Measurements from ENCODE around the gene SPATA9.

Gene SPATA9

DNA sequence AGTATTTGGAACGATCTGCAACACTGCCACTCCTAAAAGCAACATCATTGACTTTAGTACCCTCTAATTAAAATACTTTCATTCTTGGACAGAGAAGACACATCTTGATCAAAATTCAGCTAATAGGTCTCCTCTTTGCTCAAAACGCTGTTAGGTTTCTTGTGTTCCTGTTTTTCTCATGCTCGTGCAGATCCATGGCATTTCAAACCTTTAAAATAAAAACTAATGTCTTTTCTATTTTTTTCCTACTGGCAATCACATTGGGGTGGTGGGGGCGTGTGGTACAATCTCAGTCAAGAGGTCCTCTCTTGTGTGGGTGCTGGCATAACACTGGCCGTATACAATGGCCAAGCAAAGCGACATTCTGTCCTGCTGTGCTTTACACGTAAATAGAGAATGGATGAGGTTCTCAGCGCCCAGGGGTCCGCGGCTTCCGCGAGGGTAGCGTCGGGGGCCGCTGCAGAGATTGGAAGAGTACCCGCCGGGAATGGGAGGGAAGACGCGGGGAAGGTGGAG lies 63.2 kb downstream of the SPATA9 start:
- no peak for DNase-seq (ENCODE audit: low spot score)

- no peak for DNase-seq (ENCODE audit: low spot score)
Measured at GRCh38 chr5:95619096-95619495, 63.7 kb downstream of the SPATA9 start.

GRCh38 chr5:95617057-95617456 lies 65.7 kb downstream of the SPATA9 start:
- DNase-seq (ENCODE audit: low spot score): no peak

DNA sequence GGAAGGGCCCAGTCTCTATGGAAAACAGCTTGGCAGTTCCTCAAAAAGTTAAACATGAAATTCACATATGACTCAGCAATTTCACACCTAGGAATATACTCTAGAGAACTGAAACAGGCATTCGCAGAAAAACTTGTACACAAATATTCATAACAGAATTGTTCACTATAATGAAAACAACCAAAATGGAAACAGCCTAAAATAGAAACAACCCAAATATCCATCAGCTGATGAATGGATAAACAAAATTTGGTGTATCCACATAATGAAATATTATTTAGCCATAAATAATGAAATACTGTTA lies 67.7 kb downstream of the SPATA9 start:
- no peak for DNase-seq (ENCODE audit: low spot score)

DNA sequence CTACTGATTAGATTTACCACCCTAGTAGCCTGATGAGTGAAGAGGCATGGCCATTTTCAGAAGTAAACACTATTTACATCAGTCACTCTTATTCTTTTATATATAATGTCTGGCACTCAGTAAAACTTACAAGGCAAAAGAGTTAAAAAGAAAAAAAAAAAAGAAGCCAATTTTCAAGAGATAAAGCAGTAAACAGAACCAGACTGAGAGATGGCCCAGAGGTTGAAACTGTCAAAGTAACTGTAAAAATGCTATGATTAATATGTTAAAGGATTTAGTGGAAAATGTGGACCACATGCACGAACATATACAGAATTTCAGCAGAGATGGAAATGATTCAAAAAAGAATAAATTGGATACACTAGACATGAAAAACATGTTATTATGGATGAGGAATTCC lies 69.3 kb downstream of the SPATA9 start:
- DNase-seq (ENCODE audit: low spot score): no peak

- no peak for DNase-seq (ENCODE audit: low spot score)
Measured at GRCh38 chr5:95611396-95611795, 71.4 kb downstream of the SPATA9 start.

DNA sequence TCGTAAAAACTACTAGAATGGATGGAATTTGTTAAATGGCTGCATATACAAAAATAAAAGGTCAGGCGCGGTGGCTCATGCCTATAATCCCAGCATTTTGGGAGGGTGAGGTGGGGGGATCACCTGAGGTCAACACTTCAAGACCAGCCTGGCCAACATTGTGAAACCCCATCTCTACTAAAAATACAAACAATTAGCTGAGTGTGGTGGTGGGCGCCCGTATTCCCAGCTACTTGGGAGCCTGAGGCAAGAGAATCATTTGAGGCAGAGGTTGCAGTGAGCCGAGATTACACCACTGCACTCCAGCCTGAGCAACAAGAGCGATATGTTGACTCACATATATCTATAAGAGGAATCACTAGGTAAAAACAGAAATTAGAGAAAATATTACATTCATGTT lies 72.2 kb downstream of the SPATA9 start:
- no peak for DNase-seq (ENCODE audit: low spot score)

DNA sequence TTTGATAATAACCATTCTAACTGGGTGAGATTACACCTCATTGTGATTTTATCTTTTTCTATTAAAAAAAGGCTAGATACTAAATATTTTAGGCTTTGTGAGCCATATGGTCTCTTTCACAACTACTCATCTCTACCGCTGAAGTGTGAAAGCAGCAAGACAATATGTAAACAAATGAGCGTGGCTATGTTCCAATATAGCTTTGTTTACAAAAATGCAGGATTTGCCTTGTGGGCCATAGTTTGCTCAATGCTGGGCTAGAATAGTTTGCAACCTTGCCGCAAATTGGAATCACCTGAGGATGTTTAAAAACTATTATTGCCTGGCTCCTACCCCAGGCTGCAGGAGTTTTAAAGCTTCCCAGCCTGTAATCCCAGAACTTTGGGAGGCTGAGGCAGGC lies 73.1 kb downstream of the SPATA9 start:
- DNase-seq (ENCODE audit: low spot score): no peak
